Measurements from ENCODE around the gene HMGCR.

The HMGCR gene

DNA sequence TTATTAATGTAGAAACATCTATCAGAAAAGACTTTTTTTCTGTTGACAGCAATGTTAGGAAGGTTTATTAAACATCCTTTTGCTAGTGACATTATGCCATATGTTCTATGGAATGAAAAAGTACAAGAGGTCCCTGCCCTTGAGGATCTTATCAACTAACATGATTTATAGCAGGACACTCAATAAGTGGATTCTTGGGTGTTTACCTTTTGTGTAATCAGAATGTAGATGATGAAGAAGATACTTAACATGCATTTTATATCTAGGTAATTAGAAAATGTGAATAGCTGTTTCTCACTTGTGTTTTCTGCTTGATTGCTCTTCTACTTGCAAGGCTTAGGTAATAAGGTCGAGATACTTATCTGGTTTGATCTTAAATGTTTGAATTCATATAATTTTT lies 4.9 kb downstream of the HMGCR start:
- DNase-seq: no peak

DNA sequence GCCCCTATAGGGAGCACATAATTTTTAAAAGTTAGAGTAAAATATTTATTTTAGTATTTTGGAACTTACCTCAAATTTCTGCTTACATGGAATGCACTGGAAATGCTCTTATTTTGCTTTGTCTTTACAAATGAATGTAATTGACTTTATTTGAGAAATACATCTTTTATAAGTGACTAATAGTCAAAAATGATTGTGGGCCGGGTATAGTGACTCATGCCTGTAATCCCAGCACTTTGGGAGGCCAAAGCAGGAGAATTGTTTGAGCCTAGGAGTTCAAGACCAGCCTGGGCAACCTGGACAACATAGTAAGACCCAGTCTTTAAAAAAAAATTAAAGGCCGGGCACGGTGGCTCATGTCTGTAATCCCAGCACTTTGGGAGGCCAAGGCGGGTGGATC lies 5.8 kb downstream of the HMGCR start:
- no peak for DNase-seq

DNA sequence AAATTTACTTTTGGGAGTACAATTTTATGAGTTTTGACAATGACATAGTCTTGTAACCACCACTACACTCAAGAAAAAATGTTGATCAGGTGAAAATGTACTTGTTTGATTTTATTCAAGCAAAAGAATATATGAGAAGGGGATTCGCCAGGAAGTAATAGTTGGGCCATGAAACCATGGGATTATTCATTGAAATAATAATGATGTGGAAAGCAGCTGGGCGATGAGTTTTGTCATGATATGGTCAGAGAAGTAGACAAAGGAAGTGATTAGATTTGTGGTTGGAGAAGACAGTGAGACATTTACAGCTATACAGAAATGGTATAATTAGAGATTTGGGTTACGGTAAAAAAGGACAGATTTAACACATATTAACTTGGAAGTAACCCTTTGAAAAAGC lies 11.2 kb downstream of the HMGCR start:
- DNase-seq: no peak

DNA sequence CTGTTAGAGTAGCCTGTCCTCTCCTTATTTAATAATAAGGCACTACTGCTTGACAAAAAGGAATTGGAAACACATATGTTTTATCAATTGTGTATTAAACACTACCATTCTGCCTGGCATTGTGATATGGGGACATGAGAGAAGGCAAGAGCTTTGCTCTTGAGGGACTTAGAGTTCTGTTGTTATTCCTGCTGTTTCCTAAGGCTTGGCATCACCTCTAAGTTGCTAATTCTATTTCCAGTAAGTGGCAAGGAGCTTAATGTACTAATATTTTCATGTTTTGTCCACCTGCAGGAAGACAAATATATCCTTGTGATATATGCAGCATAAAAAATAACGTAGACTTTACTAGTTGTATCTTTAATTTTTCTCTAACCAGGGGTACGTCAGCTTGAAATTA lies 12.6 kb downstream of the HMGCR start:
- no peak for DNase-seq

DNA sequence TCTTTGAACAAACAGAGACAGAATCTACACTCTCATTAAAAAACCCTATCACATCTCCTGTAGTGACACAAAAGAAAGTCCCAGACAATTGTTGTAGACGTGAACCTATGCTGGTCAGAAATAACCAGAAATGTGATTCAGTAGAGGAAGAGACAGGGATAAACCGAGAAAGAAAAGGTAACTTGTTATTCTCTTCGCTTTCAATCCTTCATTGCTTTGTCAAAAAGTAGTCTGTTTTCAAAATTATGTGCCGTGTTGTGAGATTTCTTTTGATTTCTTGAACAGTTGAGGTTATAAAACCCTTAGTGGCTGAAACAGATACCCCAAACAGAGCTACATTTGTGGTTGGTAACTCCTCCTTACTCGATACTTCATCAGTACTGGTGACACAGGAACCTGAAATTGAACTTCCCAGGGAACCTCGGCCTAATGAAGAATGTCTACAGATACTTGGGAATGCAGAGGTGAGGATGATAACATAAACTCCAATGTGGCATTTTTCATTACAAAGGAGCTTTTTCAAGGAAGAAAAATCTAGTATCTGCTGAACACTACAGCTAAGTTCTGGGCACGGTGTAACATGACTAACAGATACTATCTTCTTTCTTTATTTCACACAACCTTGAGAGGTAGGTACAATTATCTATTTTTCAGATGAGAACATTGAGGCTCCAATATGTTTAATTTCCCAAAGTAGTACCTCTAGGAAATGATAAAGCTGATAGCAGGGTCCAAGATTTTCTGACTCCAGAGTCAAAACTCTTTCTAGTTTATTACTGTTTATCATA lies 14.3 kb downstream of the HMGCR start:
- no peak for DNase-seq

DNA sequence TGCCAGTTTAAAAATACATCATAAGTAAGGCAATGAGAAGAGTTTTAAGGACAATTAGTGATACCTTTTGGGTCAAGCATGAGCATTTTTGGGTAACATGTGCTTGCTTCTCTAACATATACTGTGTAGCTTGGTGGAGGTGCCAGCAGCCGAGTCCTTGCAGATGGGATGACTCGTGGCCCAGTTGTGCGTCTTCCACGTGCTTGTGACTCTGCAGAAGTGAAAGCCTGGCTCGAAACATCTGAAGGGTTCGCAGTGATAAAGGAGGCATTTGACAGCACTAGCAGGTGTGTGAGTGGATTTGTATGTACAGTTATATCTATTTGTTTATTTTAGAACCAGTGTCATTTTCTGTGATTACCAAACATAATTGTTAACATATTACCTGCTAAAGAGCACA lies 18.2 kb downstream of the HMGCR start:
- no peak for DNase-seq

DNA sequence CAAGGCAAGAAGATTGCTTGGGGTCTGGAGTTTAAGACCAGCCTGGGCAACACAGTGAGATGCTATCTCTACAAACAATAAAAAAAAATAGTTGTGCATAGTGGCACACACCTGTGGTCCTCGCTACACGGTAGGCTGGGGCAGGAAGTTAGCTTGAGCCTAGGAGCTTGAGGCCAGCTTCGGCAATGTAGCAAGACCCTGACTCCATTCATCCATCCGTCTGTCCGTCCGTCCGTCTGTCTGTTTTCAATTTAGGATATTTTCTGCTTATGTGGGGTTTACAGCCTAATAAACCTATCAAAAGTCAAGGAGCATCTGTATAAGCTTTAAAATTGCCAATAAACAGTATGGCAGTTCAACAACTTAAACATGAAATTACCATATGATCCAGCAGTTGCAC lies 19.7 kb downstream of the HMGCR start:
- no peak for DNase-seq

DNA sequence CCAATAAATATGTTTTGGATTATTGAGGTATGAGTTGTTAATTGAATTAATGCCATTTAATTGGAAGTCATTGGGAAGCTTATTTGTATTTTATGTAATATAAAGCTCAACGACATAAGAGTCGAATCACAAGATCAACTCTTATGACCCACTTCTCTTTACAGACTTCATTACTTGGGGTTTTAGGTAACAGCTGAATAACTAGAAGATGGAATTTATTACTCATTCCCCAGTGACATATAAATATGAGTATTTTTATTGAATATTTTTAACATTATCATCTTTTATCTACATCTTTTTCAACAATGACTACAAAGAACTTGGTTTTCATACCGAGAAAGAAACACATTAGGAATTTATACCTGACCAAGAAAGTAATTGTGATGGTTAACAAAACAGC lies 21.1 kb downstream of the HMGCR start:
- no peak for DNase-seq

DNA sequence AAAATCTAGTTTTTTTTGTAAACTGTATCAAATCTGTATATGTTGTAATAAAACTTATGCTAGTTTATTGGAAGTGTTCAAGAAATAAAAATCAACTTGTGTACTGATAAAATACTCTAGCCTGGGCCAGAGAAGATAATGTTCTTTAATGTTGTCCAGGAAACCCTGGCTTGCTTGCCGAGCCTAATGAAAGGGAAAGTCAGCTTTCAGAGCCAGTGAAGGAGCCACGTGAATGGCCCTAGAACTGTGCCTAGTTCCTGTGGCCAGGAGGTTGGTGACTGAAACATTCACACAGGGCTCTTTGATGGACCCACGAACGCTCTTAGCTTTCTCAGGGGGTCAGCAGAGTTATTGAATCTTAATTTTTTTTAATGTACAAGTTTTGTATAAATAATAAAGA lies 24.3 kb downstream of the HMGCR start:
- DNase-seq: peak in 7 of 14 donors; percentile 7 to 48 (median 13)

DNA sequence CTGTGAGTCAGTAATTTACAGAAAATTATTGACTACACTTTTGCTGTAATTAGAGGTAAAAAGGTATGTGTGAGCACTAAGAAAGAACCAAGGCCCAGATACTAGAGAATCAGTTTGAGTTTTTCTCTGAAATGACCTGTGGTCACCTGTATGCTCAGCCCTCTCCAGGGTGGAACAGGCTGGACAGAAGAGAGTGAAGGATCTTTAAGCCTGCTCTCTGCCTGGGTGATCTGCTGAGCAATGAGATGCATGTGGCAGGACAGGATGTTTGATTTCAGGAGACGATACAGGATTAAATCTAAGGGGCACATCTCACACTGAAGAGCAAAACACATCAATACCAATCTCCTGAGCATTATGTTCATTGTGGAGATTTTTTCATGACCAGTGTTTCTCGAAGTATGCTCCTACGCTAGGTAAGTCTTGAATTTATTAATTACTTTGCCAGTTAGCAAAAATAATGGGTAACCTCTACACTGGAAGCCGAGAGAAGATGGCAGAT lies 25.5 kb downstream of the HMGCR start:
- no peak for DNase-seq

DNA sequence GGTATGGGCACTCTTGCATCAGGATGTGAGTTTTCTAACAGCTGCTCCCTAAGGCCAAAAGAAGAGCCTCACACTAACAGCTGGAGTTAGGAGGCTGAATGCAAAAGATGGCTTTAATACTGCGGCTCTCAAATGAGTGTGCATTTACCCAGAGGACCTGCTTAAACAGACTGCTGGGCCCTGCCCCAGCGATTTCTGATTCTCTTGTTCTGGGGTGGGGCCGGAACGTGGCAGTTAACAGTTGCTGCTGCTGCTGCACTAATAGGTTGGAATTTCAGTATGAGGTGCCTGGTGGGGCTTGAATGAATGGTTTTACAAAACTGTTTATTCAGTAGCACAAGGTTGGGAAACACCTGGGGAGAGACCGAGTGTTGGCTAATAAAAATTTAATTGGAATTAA lies 26.1 kb downstream of the HMGCR start:
- no peak for DNase-seq

DNA sequence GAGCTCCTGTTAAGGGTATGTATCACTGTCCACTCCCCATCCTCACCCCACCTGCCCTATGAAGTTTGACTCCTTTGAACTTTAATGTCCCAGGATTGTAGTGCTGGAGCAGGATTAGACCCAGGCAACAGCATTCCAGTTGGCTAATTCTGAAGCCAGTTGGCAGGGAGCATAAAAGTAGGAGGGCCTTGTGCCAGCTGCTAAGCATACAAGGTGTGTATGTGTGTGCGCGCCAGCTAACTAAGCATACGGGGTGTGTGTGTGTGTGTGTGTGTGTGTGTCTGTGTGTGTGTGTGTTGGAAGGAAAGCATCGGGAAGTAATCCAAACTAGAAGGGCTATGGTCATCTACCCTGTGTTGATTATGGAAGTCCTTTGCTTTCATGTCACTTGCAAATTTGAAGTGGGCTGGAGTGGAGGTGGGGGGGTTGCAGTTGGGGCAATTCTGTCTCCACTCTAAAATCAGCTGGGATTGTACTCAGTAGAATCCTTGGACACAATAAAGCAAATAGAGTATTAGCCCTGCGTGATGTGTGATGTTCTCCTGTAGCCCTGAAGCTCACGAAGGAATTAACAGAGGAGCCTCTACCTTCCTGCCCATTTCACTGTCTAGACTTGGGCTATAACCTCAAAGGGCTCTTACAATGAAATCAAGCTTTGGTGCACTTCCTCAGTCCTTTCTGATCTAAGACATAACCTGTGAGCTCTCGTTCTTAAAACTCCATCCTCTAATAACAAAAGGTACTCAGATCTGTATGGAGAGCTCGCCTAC lies 26.9 kb downstream of the HMGCR start:
- peak in 1 of 14 donors; percentile 17 for DNase-seq

DNA sequence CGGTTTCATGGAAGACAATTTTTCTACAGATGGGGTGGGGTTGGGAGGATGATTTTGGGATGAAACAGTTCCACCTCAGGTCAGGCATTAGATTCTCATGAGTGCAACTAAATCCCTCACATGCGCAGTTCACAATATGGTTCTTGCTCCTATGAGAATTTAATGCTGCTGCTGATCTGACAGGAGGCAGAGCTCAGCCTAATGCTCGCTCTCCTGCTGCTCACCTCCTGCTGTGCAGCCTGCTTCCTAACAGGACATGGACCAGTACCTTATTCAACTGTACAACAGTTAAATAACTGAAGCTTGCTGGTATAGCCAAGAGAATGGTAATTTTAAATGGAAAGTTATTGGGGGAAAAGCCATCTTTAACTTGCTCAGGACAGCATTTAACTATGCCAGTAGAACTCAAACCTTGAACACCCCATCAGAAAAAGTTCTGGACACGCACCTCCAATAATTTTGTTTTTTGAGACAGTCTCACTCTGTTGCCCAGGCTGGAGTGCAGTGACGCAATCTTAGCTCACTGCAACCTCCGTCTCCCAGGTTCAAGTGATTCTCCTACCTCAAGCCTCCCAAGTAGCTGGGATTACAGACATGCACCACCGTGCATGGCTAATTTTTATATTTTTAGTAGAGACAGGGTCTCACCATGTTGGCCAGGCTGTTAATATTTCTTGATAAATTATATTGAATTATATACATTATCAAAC lies 27.7 kb downstream of the HMGCR start:
- DNase-seq: peak in 1 of 14 donors; percentile 12

DNA sequence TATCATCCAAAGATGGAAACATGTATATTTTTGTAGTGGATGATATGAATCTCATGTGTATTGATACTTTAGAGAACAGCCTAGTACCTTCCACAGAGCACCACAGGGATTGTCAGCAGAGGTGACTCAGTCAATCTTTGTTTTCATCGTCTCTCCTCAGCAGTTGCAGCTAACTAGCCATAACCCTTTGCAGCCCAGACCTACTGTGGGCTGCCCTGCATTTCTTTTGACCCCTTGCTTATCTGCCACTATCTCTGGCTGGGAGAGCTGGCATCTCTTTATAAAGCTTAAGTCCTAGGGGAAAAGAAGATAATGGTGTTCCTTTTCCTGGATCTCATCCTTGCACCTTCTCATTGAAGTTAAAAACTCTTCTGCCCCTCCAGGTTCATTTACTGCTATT lies 28.7 kb downstream of the HMGCR start:
- no peak for DNase-seq

DNA sequence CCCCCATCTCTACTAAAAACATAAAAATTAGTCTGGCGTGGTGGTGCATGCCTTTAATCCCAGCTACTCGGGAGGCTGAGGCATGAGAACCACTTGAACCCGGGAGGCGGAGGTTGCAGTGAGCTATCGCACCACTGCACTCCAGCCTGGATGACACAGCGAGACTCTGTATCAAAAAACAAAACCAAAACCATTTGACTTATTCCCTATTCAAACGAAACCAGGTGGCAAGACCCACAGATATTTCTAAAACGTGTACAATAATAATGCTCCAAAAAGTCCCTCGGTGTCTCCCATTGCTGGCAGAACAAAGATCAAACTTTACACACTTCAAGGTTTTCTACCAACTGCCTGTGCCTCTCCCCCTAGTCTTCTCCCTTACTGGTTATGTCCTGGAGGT lies 29.8 kb downstream of the HMGCR start:
- DNase-seq: no peak

DNA sequence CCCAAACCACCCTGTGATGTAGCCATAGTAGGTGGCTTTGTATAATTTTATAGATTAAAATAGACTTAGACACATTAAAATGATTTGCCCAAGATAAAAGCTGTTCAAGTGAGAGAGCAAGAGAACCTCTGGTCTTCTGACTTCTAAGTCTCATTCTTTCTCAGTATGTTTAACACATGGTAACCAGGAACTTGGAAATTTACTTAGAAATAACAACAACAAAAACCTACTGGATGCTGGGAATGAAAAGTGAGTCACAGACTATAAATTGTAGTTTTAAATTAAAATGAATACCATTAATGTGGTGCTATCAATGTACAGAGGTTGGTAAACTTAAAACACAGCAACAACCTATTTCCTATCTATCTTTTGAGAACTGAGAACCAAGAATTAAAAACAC lies 30.4 kb downstream of the HMGCR start:
- no peak for DNase-seq

DNA sequence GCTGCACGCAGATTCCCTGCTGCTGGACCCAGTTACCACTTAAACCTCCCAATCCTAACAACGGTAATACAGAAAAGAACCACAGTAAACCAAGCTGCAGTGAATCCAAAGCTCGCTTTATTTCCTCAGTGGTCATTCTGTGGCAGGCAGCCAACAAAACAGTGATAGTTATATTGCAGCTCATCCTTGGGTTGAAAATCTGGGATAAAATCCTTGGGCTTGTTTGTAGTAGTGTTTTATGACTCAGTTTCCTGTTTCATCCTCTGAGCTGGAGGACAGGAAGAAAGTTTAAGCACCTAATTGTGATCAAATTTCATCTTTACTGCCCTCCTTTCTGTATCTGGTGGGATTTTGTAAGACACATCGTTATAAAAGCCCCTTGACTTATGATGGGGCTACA lies 31.4 kb downstream of the HMGCR start:
- DNase-seq: no peak

DNA sequence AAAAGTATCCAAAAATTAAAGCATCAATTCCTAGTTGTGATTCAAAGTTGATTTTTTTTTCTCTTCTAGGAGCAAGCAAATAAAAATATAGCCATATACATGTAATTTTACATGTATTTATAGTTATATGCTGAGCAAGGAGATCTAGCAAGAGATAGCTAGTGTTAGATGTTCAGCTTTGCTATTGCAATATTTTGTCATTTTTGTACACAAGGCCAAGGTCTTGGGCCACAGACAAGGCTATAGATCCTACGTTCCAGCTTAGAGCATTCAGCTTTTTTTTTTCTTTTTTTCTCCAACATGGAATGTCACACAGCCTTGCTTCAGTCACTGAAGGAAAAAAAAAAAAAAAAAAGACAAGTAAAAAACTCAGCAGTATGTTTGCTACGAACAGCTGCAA lies 36.8 kb downstream of the HMGCR start:
- DNase-seq: no peak

DNA sequence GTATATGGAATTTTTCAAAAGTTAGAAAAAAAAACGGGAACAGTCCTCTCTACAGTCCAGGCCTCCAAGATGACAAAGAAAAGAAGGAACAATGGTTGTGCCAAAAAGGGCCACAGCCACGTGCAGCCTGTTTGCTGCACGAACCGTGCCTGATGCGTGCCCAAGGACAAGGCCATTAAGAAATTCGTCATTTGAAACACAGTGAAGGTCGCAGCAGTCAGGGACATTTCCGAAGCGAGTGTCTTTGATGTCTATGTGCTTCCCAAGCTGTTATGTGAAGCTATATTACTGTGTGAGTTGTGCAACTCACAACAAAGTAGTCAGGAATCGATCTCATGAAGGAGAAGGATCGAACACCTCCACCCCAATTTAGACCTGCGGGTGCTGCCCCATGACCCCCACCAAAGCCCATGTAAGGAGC lies 37.4 kb downstream of the HMGCR start:
- no peak for DNase-seq

DNA sequence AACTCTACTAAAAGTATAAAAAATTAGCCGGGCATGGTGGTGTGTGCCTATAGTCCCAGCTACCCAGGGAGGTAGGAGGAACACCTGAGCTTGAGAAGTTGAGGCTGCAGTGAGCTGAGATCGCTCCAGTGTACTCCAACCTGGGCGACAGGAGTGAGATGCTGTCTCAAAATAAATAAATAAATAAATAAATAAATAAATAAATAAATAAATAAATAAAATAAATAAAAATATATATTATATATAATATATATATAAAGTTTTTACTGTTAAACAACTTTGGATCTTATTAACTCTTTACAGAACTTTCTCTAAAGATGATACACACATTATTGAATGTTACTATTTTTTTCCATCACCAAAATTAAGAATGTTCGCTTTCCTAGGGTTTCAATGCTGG lies 38.4 kb downstream of the HMGCR start:
- DNase-seq: no peak

DNA sequence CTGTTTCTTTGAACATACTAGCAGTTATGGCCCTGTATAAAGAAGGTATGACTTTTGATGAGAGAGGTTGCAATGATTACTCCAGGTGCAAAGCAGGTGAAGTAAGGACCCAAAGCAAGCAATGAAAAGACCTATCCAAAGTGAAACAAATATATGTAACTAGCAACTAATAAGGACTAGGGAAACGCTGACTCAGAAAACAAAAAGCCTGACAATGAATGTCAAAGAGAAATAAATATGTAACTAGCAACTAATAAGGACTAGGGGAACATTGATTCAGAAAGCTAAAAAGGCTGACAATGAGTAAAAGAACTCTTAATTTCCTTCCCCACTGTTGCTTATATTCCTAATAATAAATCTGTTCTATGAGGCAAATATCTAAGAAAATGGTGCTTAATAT lies 43.1 kb downstream of the HMGCR start:
- DNase-seq: no peak

DNA sequence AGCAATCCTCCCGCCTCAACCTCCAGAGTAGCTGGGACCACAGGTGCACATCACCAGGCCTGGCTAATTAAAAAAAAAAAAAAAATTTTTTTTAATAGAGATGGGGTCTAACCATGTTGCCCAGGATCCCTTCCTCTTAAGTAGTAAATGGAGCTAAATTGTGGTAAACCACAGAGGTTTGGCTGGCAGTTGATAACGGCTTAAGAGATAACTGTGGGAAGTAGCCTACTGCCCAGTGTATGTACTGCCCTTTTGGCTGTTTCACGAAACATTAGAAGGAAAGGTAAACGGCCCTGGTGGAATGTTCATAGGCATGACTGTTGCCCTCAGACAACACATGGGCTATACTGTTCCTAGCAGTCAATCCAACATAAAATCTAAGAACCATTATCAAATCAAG lies 44.4 kb downstream of the HMGCR start:
- no peak for DNase-seq

DNA sequence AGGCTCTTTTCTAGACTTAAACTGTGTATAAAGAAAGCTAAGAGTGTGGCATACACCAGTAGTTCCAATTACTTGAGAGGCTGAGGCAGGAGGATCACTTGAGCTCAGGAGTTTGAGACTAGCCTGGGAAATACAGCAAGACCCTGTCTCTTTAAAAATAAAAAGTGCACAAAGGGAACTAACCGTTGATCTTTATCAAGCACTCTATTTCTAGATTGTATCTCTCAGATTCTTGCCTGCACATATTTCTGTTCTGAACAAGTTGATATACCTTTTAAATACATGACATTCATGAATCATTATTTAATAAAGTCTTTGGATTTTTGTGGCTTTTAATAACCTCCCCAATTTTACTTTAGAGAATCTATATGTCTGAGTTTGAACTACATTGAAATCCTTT lies 47.2 kb downstream of the HMGCR start:
- DNase-seq: no peak

Data from C1 segment of cervical spinal cord (tissue), 14 donors.